Measurements from ENCODE around the gene CPED1.
"Not testable (repeated sequence)": the region's sequence is repeated elsewhere in the genome, so short reads cannot be mapped to it uniquely, and the experiment has no call there.

CPED1 gene

GRCh38 chr7:121123032-121123431 lies 134.5 kb downstream of the CPED1 start:
- Histone ChIP-seq H3K36me3 (no peaks in the 10 kb centered on the region), H3K4me3 (ENCODE audit: low read depth, low read length) (no peak overlapping the region), H3K27ac (no peak overlapping the region), H3K27me3 (ENCODE audit: insufficient read depth, low read depth, severe bottlenecking) (no peaks in the 10 kb centered on the region), H3K9me3 (ENCODE audit: severe bottlenecking) (no peaks in the 10 kb centered on the region)
- no peak for TF ChIP-seq CTCF (IDR thresholded peaks at IDR 0.05; ENCODE audit: low read depth, low read length)
- no peak for DNase-seq

GRCh38 chr7:121125454-121125853 lies 136.9 kb downstream of the CPED1 start:
- not testable (repeated sequence) for H3K27ac ChIP-seq; H3K9me3 ChIP-seq (ENCODE audit: severe bottlenecking); H3K4me3 ChIP-seq (ENCODE audit: low read depth, low read length); H3K36me3 ChIP-seq; DNase-seq; H3K27me3 ChIP-seq (ENCODE audit: insufficient read depth, low read depth, severe bottlenecking)

GRCh38 chr7:121126201-121126600 lies 137.7 kb downstream of the CPED1 start:
- H3K4me3 ChIP-seq (ENCODE audit: low read depth, low read length), result no peak overlapping the region
- no peaks in the 10 kb centered on the region for H3K9me3 ChIP-seq (ENCODE audit: severe bottlenecking)
- no peak overlapping the region for H3K27ac ChIP-seq
- no peaks in the 10 kb centered on the region for H3K27me3 ChIP-seq (ENCODE audit: insufficient read depth, low read depth, severe bottlenecking)
- no peaks in the 10 kb centered on the region for H3K36me3 ChIP-seq
- no peak for DNase-seq
- no peak for TF ChIP-seq CTCF (IDR thresholded peaks at IDR 0.05; ENCODE audit: low read depth, low read length)

GRCh38 chr7:121126801-121127534 lies 138.5 kb downstream of the CPED1 start:
- H3K27me3 ChIP-seq (ENCODE audit: insufficient read depth, low read depth, severe bottlenecking), result no peaks in the 10 kb centered on the region
- no peak for TF ChIP-seq CTCF (IDR thresholded peaks at IDR 0.05; ENCODE audit: low read depth, low read length)
- H3K4me3 ChIP-seq (ENCODE audit: low read depth, low read length), result no peak overlapping the region
- H3K36me3 ChIP-seq, result no peaks in the 10 kb centered on the region
- H3K9me3 ChIP-seq (ENCODE audit: severe bottlenecking), result no peaks in the 10 kb centered on the region
- H3K27ac ChIP-seq, result no peak overlapping the region
- no peak for DNase-seq

GRCh38 chr7:121132940-121133339 lies 144.4 kb downstream of the CPED1 start:
- DNase-seq, result no peak
- no peak overlapping the region for H3K27ac ChIP-seq
- H3K27me3 ChIP-seq (ENCODE audit: insufficient read depth, low read depth, severe bottlenecking), result no peaks in the 10 kb centered on the region
- H3K9me3 ChIP-seq (ENCODE audit: severe bottlenecking), result no peaks in the 10 kb centered on the region
- no peak overlapping the region for H3K4me3 ChIP-seq (ENCODE audit: low read depth, low read length)
- TF ChIP-seq CTCF (IDR thresholded peaks at IDR 0.05; ENCODE audit: low read depth, low read length), result no peak
- no peaks in the 10 kb centered on the region for H3K36me3 ChIP-seq

- H3K27me3 ChIP-seq (ENCODE audit: insufficient read depth, low read depth, severe bottlenecking), result no peaks in the 10 kb centered on the region
- H3K4me3 ChIP-seq (ENCODE audit: low read depth, low read length), result no peak overlapping the region
- no peak for TF ChIP-seq CTCF (IDR thresholded peaks at IDR 0.05; ENCODE audit: low read depth, low read length)
- H3K9me3 ChIP-seq (ENCODE audit: severe bottlenecking), result no peaks in the 10 kb centered on the region
- no peak overlapping the region for H3K27ac ChIP-seq
- H3K36me3 ChIP-seq, result no peaks in the 10 kb centered on the region
- DNase-seq, result no peak
Observed at GRCh38 chr7:121133444-121133843, 144.9 kb downstream of the CPED1 start.
